CD14-positive monocyte (primary cell): ENCODE results near the gene CDH22. TPM values are rescaled to one million over a fixed set of nuclear protein-coding genes. Genes with fewer than 3 reads are reported as not detected.

Source experiments
- DNase-seq, 3 donors: peaks; one replicate each; pipeline ENCODE4 v3.0.0-alpha.2; 2011 to 2022
- H2AFZ ChIP-seq: 2 replicates; pipeline ENCODE4 v1.6.0; 2012; ENCODE audit warnings: mild to moderate bottlenecking, low read depth, low read length, inconsistent platforms; ENCODE audit not compliant: insufficient read depth, poor library complexity, severe bottlenecking
- H3K27ac ChIP-seq, 2 donors: 1 replicate in 1 of 2; 2 replicates in 1 of 2; pipeline ENCODE4 v1.5.1; 2012 to 2013; ENCODE audit warnings: low read length in 2 of 2, control low read depth in 1 of 2, inconsistent platforms in 1 of 2, low read depth in 1 of 2, mild to moderate bottlenecking in 1 of 2
- H3K27me3 ChIP-seq, 2 donors: one replicate each; pipeline versions ENCODE4 v1.6.0 to v1.6.1; 2011 to 2013; ENCODE audit warnings: low read length in 2 of 2; ENCODE audit not compliant: control insufficient read depth in 2 of 2, insufficient read depth in 2 of 2
- H3K36me3 ChIP-seq, 2 donors: replicated peaks in 1 of 2; 1 replicate in 1 of 2; 2 replicates in 1 of 2; pipeline versions ENCODE4 v1.5.1 to v1.6.1; 2012 to 2013; ENCODE audit warnings: low read length in 2 of 2, control low read depth in 1 of 2, inconsistent platforms in 1 of 2, mild to moderate bottlenecking in 1 of 2; ENCODE audit not compliant: insufficient read depth in 2 of 2, control insufficient read depth in 1 of 2
- H3K4me1 ChIP-seq, 2 donors: 1 replicate in 1 of 2; 2 replicates in 1 of 2; pipeline versions ENCODE4 v1.5.1 to v1.6.1; 2012 to 2013; ENCODE audit warnings: low read length in 2 of 2, control low read depth in 1 of 2, inconsistent platforms in 1 of 2, mild to moderate bottlenecking in 1 of 2, moderate library complexity in 1 of 2; ENCODE audit not compliant: insufficient read depth in 2 of 2, control insufficient read depth in 1 of 2
- H3K4me2 ChIP-seq: replicated peaks from 2 replicates; pipeline ENCODE3; 2012; ENCODE audit warnings: low read length, moderate library complexity, mild to moderate bottlenecking; ENCODE audit not compliant: poor library complexity, severe bottlenecking; ENCODE audit errors: extremely low read depth
- H3K4me3 ChIP-seq, 3 experiments: fragments of 200-600 bp in 1 of 3; sonication (generic) in 1 of 3; replicated peaks in 1 of 3; 1 replicate in 2 of 3; 2 replicates in 1 of 3; pipeline ENCODE4 v1.5.1; 2011 to 2013; ENCODE audit warnings: low read length in 3 of 3, mild to moderate bottlenecking in 3 of 3, control low read depth in 2 of 3, low read depth in 2 of 3, inconsistent platforms in 1 of 3, moderate library complexity in 1 of 3
- H3K79me2 ChIP-seq: 2 replicates; pipeline ENCODE4 v1.6.0; 2012; ENCODE audit warnings: mild to moderate bottlenecking, control low read depth, inconsistent platforms, low read length, moderate library complexity; ENCODE audit not compliant: insufficient read depth
- H3K9ac ChIP-seq: 2 replicates; pipeline ENCODE4 v1.6.0; 2017; ENCODE audit warnings: low read length, mild to moderate bottlenecking; ENCODE audit not compliant: insufficient read depth, poor library complexity, severe bottlenecking
- H3K9me3 ChIP-seq, 2 donors: replicated peaks in 1 of 2; 1 replicate in 1 of 2; 2 replicates in 1 of 2; pipeline versions ENCODE4 v1.5.1 to v1.6.1; 2012 to 2013; ENCODE audit warnings: low read length in 2 of 2, control low read depth in 1 of 2; ENCODE audit not compliant: control insufficient read depth in 1 of 2, insufficient read depth in 1 of 2
- H4K20me1 ChIP-seq: 2 replicates; pipeline ENCODE4 v1.6.0; 2012; ENCODE audit warnings: mild to moderate bottlenecking, low read length, control low read depth, moderate library complexity; ENCODE audit not compliant: insufficient read depth
- H3K27ac Mint-ChIP-seq, 7 donors: one replicate each; pipeline ENCODE4 v1.8.0; 2020; ENCODE audit warnings: mild to moderate bottlenecking in 7 of 7, mixed read lengths in 7 of 7, moderate library complexity in 6 of 7, inconsistent platforms in 2 of 7
- H3K27me3 Mint-ChIP-seq, 3 donors: one replicate each; pipeline ENCODE4 v1.8.0; 2021 to 2022; ENCODE audit warnings: low read depth in 3 of 3, mild to moderate bottlenecking in 3 of 3, mixed read lengths in 3 of 3, moderate library complexity in 3 of 3, inconsistent platforms in 1 of 3
- H3K36me3 Mint-ChIP-seq, 2 donors: one replicate each; pipeline ENCODE4 v1.8.0; 2020; ENCODE audit warnings: mixed read lengths in 2 of 2, inconsistent platforms in 1 of 2, mild to moderate bottlenecking in 1 of 2
- H3K4me1 Mint-ChIP-seq: one replicate; pipeline ENCODE4 v1.8.0; 2020; ENCODE audit warnings: mild to moderate bottlenecking, mixed read lengths
- H3K4me3 Mint-ChIP-seq, 2 donors: one replicate each; pipeline ENCODE4 v1.8.0; 2020; ENCODE audit warnings: mild to moderate bottlenecking in 2 of 2, mixed read lengths in 2 of 2, moderate library complexity in 1 of 2
- H3K9me3 Mint-ChIP-seq, 7 donors: one replicate each; pipeline ENCODE4 v1.8.0; 2020 to 2022; ENCODE audit warnings: mixed read lengths in 7 of 7, mild to moderate bottlenecking in 6 of 7, moderate library complexity in 6 of 7, inconsistent platforms in 2 of 7
- WGBS: methylation state at CpG from one replicate; pipeline ENCODE4 v1.1.5; 2013; ENCODE audit warnings: missing lambda C conversion rate; ENCODE audit not compliant: insufficient coverage; 5-methylcytosine and 5-hydroxymethylcytosine counted together
- intact Hi-C, 2 donors: fragments of 100-400 bp; cut with micrococcal nuclease; formaldehyde crosslinking; loops; one replicate each; pipeline versions ENCODE4 v1.15.0 to v1.15.1; 2023
- polyA plus RNA-seq, 3 donors: library from polyadenylated mRNA; depleted of rRNA in 1 of 3; unstranded in 2 of 3; stranded (reverse) in 1 of 3; fragments of 300-500 nt in 2 of 3; fragments of >200 nt in 1 of 3; fragmentation: Illumina TruSeq in 2 of 3; gene quantifications; 1 replicate in 2 of 3; 2 replicates in 1 of 3; pipeline ENCODE4 v1.2.3, GENCODE V29; 2012 to 2021
- TF ChIP-seq, protein P1 (sequence below): fragments of 200-600 bp; IDR thresholded peaks from one replicate; pipeline ENCODE4 v1.8.0; 2022; ENCODE audit warnings: antibody characterized with exemption, mild to moderate bottlenecking

The CDH22 gene
- polyA plus RNA-seq, 3 donors: not detected

DNA sequence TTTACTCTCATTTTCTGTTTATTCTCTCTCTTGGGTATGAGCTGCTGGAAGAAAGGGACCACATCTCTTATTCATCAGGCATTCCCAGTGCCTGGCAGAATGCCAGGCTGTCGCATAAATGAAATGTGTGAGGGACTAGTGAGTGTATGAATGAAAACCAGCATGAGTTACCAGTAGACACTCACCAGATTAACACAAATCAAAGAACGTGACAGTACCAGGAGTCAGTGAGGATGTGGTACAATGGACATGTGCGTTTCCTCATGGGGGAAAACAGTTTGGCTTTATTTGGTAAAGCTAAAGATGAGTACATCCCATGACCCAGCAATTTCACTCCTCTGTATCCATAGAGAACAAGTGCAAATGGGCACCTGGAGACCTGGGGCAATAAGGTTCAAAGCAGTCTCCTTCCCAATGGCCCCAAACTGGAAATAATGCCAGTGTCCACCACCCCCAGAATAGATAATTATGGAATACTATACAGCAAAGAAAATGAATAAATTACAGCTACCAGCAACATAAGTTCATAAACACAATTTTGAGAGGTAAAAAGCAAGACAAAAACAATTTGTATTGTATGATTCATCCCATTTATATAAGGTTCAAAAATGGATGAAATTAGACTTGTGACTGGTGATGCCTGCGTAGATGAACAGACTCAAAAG is 93.3 kb downstream of the CDH22 start:
- peaks cover 0 to 4% of the 10 kb centered on the region in 2 donors for H3K4me1 ChIP-seq
- no peaks in the 10 kb centered on the region for H3K9me3 ChIP-seq
- H3K27ac ChIP-seq: no peak overlapping the region
- TF ChIP-seq, protein P1, sequence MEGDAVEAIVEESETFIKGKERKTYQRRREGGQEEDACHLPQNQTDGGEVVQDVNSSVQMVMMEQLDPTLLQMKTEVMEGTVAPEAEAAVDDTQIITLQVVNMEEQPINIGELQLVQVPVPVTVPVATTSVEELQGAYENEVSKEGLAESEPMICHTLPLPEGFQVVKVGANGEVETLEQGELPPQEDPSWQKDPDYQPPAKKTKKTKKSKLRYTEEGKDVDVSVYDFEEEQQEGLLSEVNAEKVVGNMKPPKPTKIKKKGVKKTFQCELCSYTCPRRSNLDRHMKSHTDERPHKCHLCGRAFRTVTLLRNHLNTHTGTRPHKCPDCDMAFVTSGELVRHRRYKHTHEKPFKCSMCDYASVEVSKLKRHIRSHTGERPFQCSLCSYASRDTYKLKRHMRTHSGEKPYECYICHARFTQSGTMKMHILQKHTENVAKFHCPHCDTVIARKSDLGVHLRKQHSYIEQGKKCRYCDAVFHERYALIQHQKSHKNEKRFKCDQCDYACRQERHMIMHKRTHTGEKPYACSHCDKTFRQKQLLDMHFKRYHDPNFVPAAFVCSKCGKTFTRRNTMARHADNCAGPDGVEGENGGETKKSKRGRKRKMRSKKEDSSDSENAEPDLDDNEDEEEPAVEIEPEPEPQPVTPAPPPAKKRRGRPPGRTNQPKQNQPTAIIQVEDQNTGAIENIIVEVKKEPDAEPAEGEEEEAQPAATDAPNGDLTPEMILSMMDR: no peak
- no peak overlapping the region for H3K4me3 ChIP-seq
- no peak overlapping the region for H3K9ac ChIP-seq
- H3K27me3 ChIP-seq: peaks cover 2 to 22% of the 10 kb centered on the region in 2 donors
- no peaks in the 10 kb centered on the region for H3K36me3 Mint-ChIP-seq
- H2AFZ ChIP-seq: no peak overlapping the region
- no peaks in the 10 kb centered on the region for H4K20me1 ChIP-seq
- peak overlapping the region in 1 of 2 donors; percentile 33 for H3K4me3 Mint-ChIP-seq
- no peaks in the 10 kb centered on the region for H3K36me3 ChIP-seq
- intact Hi-C loops: no loop called here
- peaks cover 6% of the 10 kb centered on the region for H3K4me1 Mint-ChIP-seq
- WGBS: 100% methylated on average over 1 of the region's 4 CpGs
- H3K27ac Mint-ChIP-seq: no peak overlapping the region
- peaks cover 0 to 3% (median 2%) of the 10 kb centered on the region in 7 donors for H3K9me3 Mint-ChIP-seq
- no peaks in the 10 kb centered on the region for H3K79me2 ChIP-seq
- H3K27me3 Mint-ChIP-seq: peaks cover 23 to 39% (median 36%) of the 10 kb centered on the region in 3 donors
- no peak for DNase-seq
- H3K4me2 ChIP-seq: no peak overlapping the region

DNA sequence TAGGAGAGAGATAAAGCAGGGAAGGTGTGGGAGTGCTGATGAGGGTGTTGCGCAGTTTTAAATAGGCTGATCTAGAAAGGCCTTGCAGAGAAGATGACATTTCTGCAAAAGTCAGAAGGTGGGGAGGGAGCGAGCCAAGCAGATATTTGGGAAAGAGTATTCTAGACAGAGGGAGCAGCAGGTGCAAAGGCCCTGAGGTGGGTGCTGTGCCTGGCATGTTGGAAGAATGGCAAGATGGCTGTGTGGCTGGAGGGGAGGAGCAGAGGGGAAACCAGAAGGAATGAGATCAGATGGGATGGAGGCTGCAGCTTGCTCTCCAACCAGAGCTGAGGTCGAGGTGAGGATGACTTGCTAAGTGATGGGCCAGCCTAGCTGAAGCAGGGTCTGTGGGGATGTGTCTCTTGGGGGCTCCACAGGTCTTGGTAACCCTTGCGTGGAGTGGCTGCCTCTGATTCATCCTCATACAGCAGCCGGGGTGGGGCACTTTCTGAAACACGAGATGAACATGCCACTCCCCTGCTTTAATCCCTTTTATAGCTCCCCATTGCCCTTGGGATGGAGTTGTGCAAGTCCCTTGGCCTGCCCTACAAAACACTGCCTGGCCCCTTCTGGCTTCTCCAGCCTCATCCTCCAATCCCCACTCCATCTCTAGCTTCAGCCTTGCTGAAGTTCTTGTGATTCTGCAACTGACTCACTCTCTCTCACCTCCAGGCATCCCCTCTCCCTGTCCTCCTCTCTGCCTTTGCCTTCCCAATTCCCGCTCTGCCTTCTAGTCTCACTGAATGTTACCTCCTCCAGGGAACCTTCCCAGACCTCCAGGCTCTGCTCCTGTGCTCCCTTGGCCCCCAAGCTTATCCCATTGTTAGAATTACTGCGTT is 94.1 kb downstream of the CDH22 start:
- H3K27ac Mint-ChIP-seq: peak overlapping the region in 1 of 7 donors; percentile 47
- peaks cover 2 to 22% of the 10 kb centered on the region in 2 donors for H3K27me3 ChIP-seq
- H3K27ac ChIP-seq: no peak overlapping the region
- no peak for DNase-seq
- no peak overlapping the region for H3K4me3 ChIP-seq
- H3K4me1 ChIP-seq: peaks cover 5 to 12% of the 10 kb centered on the region in 2 donors
- no peak overlapping the region for H3K9ac ChIP-seq
- no peak overlapping the region for H2AFZ ChIP-seq
- no peaks in the 10 kb centered on the region for H3K36me3 ChIP-seq
- no peaks in the 10 kb centered on the region for H4K20me1 ChIP-seq
- no peaks in the 10 kb centered on the region for H3K79me2 ChIP-seq
- intact Hi-C loops: no loop called here
- TF ChIP-seq, protein P1: no peak
- 75% methylated on average over 6 of the region's 8 CpGs for WGBS
- H3K4me1 Mint-ChIP-seq: peaks cover 14% of the 10 kb centered on the region
- H3K36me3 Mint-ChIP-seq: peaks cover 0 to 5% of the 10 kb centered on the region in 2 donors
- peaks cover 26 to 43% (median 36%) of the 10 kb centered on the region in 3 donors for H3K27me3 Mint-ChIP-seq
- H3K9me3 ChIP-seq: no peaks in the 10 kb centered on the region
- peak overlapping the region in 1 of 2 donors; percentile 67 for H3K4me3 Mint-ChIP-seq
- peaks cover 0 to 3% (median 2%) of the 10 kb centered on the region in 7 donors for H3K9me3 Mint-ChIP-seq
- H3K4me2 ChIP-seq: no peak overlapping the region
